ENCODE data around the gene FAM186B. TPM values are rescaled to one million over a fixed set of nuclear protein-coding genes. Genes with fewer than 3 reads are reported as not detected.

FAM186B gene
- total RNA-seq, 1 experiment from 2014 or later = 1.3 TPM

- Histone ChIP-seq H3K4me1 (replicated peaks; ENCODE audit: insufficient read depth) (no peaks in the 10 kb centered on the region), H3K27ac (no peak overlapping the region), H3K9me3 (ENCODE audit: insufficient read depth, low read depth) (no peaks in the 10 kb centered on the region), H2AFZ (no peak overlapping the region), H4K20me1 (ENCODE audit: insufficient read depth) (no peaks in the 10 kb centered on the region), H3F3A (ENCODE audit: insufficient read depth, low read depth) (no peaks in the 10 kb centered on the region), H3K36me3 (ENCODE audit: low read depth) (no peaks in the 10 kb centered on the region), H3K9me2 (ENCODE audit: insufficient read depth) (no peaks in the 10 kb centered on the region), H3K27me3 (ENCODE audit: insufficient read depth, low read depth) (no peaks in the 10 kb centered on the region), H3K4me2 (no peak overlapping the region), H3K79me2 (ENCODE audit: low read depth) (no peaks in the 10 kb centered on the region), H3K4me3 (no peak overlapping the region)
- no peak for TF ChIP-seq EZH2 (IDR thresholded peaks at IDR 0.05; ENCODE audit: low read depth)
- TF ChIP-seq, protein P1, sequence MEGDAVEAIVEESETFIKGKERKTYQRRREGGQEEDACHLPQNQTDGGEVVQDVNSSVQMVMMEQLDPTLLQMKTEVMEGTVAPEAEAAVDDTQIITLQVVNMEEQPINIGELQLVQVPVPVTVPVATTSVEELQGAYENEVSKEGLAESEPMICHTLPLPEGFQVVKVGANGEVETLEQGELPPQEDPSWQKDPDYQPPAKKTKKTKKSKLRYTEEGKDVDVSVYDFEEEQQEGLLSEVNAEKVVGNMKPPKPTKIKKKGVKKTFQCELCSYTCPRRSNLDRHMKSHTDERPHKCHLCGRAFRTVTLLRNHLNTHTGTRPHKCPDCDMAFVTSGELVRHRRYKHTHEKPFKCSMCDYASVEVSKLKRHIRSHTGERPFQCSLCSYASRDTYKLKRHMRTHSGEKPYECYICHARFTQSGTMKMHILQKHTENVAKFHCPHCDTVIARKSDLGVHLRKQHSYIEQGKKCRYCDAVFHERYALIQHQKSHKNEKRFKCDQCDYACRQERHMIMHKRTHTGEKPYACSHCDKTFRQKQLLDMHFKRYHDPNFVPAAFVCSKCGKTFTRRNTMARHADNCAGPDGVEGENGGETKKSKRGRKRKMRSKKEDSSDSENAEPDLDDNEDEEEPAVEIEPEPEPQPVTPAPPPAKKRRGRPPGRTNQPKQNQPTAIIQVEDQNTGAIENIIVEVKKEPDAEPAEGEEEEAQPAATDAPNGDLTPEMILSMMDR (conservative IDR thresholded peaks at IDR 0.05) = no peak
- CTCF ChIA-PET = interaction anchor here (0.6 kb wide), 1 partner anchor 1449 kb away, joined by 7 read pairs; no protein-coding TSS in a partner anchor
- BruUV-seq (replicated peaks) = no TSS peak
- POLR2A ChIA-PET (ENCODE audit: unreplicated experiment) = interaction anchor here (0.6 kb wide), 1 partner anchor 165 kb away, joined by 5 read pairs; no protein-coding TSS in a partner anchor
- intact Hi-C loops (cut with micrococcal nuclease; ENCODE audit: unreplicated experiment) = no loop called here
- no peak for DNase-seq
These were observed 30.2 kb upstream of the FAM186B start for GRCh38 chr12:49635656-49636055.

DNA sequence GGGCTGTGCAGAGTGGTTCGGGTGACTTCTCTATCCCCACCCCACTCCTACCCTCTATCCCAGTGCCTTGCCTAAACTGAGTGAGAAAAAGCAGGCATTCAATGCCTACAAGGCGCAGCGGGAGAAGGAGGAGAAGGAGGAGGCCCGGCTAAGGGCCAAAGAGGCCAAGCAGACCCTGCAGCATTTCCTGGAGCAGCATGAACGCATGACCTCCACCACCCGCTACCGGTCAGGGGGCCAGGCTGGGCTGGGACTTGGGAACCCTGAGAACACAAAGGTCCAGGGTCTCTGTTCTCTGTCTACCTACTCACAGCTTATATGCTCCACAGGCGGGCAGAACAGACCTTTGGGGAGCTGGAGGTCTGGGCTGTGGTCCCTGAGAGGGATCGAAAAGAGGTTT, 29.6 kb upstream of the FAM186B start:
- no peak overlapping the region for H3K4me2 ChIP-seq
- DNase-seq = no peak
- no peaks in the 10 kb centered on the region for H3K4me1 ChIP-seq (replicated peaks; ENCODE audit: insufficient read depth)
- no peaks in the 10 kb centered on the region for H3K27me3 ChIP-seq (ENCODE audit: insufficient read depth, low read depth)
- BruUV-seq (replicated peaks) = no TSS peak
- no peaks in the 10 kb centered on the region for H3F3A ChIP-seq (ENCODE audit: insufficient read depth, low read depth)
- TF ChIP-seq, protein P1 (conservative IDR thresholded peaks at IDR 0.05) = no peak
- TF ChIP-seq EZH2 (IDR thresholded peaks at IDR 0.05; ENCODE audit: low read depth) = no peak
- intact Hi-C loops (cut with micrococcal nuclease; ENCODE audit: unreplicated experiment) = no loop called here
- no peaks in the 10 kb centered on the region for H3K9me2 ChIP-seq (ENCODE audit: insufficient read depth)
- H2AFZ ChIP-seq = no peak overlapping the region
- CTCF ChIA-PET = interaction anchor here (0.5 kb wide), 1 partner anchor 12 kb away, joined by 3 read pairs; the partner anchor contains the start of gene PRPF40B
- H4K20me1 ChIP-seq (ENCODE audit: insufficient read depth) = no peaks in the 10 kb centered on the region
- H3K79me2 ChIP-seq (ENCODE audit: low read depth) = no peaks in the 10 kb centered on the region
- H3K4me3 ChIP-seq = no peak overlapping the region
- POLR2A ChIA-PET (ENCODE audit: unreplicated experiment) = no interaction called here
- no peaks in the 10 kb centered on the region for H3K36me3 ChIP-seq (ENCODE audit: low read depth)
- H3K9me3 ChIP-seq (ENCODE audit: insufficient read depth, low read depth) = no peaks in the 10 kb centered on the region
- H3K27ac ChIP-seq = no peak overlapping the region

GRCh38 chr12:49633703-49634345, 28.4 kb upstream of the FAM186B start:
- intact Hi-C loops (cut with micrococcal nuclease; ENCODE audit: unreplicated experiment) = no loop called here
- POLR2A ChIA-PET (ENCODE audit: unreplicated experiment) = interaction anchor here (0.8 kb wide), 1 partner anchor 89 kb away, joined by 8 read pairs; no protein-coding TSS in a partner anchor
- H3K9me3 ChIP-seq (ENCODE audit: insufficient read depth, low read depth) = no peaks in the 10 kb centered on the region
- no peaks in the 10 kb centered on the region for H3K4me1 ChIP-seq (replicated peaks; ENCODE audit: insufficient read depth)
- H2AFZ ChIP-seq = no peak overlapping the region
- no peaks in the 10 kb centered on the region for H3K79me2 ChIP-seq (ENCODE audit: low read depth)
- TF ChIP-seq EZH2 (IDR thresholded peaks at IDR 0.05; ENCODE audit: low read depth) = no peak
- TF ChIP-seq, protein P1 (conservative IDR thresholded peaks at IDR 0.05) = no peak
- DNase-seq = no peak
- CTCF ChIA-PET = no interaction called here
- no peaks in the 10 kb centered on the region for H3K9me2 ChIP-seq (ENCODE audit: insufficient read depth)
- no peaks in the 10 kb centered on the region for H3F3A ChIP-seq (ENCODE audit: insufficient read depth, low read depth)
- no peaks in the 10 kb centered on the region for H4K20me1 ChIP-seq (ENCODE audit: insufficient read depth)
- no peak overlapping the region for H3K27ac ChIP-seq
- H3K4me3 ChIP-seq = no peak overlapping the region
- no peaks in the 10 kb centered on the region for H3K36me3 ChIP-seq (ENCODE audit: low read depth)
- no TSS peak for BruUV-seq (replicated peaks)
- H3K27me3 ChIP-seq (ENCODE audit: insufficient read depth, low read depth) = no peaks in the 10 kb centered on the region
- H3K4me2 ChIP-seq = no peak overlapping the region

Data from PC-9 (cell line).